Retina (tissue), 1 donor: ENCODE results near the gene BHLHE40.

Source experiments
- DNase-seq: peaks from one replicate; pipeline ENCODE4 v3.0.0-alpha.2; 2016

Gene BHLHE40

GRCh38 chr3:4985330-4986174 lies 6.3 kb downstream of the BHLHE40 start:
- no peak for DNase-seq

DNA sequence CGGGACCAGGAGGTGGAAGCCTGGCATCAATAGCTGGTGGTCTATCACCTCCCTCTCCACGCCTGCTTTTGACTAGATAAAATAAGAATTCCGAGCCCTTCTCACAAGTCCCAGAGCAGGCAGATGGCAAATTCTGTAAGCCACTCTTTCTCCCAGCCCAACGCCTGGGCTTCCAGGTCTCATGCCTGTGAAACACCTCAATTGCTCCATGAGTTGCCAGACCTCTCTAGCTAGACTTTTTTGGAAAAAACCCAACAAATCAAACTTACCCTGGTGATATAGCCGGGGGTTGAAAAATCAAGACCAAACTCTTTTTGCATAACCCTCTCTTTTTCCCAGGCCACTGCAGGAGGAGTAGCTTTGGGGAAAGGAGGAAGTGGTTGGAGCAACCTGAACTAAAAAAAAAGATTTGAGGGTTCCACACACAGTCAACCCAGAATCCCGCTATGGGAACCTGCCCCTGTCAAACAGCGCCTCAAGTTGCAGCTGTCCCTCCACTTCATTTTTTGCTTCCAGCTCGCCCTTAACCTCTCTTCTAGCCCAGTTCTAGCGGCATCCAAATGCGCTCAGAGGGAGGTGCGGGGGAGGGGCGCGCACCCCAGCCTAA lies 7.0 kb downstream of the BHLHE40 start:
- no peak for DNase-seq

GRCh38 chr3:4986782-4987537 lies 7.7 kb downstream of the BHLHE40 start:
- DNase-seq, result peak; percentile 90

DNA sequence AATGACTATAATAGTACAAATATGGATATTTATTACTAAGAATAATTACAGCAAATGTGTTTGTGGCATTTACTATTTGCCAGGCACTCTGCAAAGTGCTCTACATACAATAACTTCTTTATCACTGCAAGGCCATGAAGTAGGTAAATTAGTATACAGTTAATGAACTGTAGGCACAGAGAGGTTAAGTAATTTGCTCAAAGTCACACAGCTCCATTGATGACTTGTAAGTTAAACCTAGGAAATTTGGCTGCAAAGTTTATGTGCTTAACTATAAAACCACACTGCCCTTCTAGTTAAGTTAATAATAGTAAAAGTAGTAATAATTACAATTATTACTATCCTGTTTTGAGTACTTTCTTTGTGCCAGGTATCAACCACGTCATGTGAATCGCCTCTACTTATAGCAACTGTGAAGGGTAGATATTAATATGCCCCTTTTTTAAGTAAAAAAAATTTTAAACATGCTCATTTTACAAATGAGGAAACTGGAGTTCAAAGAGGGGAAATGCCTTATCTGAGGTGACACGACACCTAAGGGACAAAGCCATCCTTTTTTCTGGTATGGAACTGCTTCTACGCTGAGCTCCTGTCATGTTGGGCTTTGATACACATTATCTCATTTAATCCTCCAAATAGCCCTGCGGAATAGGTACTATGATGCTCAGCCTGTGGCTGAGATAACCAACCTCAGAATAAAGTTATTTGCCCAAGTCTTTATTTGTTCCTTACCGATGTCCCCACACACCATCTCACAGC lies 8.5 kb downstream of the BHLHE40 start:
- no peak for DNase-seq

GRCh38 chr3:4988983-4989834 lies 10.0 kb downstream of the BHLHE40 start:
- DNase-seq, result no peak

DNA sequence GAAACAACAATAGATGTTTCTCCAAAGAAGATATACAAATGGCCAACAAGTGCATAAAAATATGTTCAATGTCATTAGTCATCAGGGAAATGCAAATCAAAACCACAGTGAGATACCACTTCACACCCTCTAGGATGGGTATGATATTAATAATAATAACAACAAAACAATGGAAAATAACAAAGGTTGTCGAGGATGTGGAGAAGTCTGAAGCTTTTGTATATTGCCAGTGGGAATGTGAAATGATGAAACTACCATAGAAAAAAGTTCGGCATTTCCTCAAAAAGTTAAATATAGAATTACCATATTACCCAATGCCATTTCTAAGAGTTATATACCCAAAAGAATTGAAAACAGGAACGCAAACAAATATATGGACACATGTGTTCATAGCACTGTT lies 10.8 kb downstream of the BHLHE40 start:
- no peak for DNase-seq

- DNase-seq, result no peak
These were observed 12.9 kb downstream of the BHLHE40 start for GRCh38 chr3:4992118-4992517.

- DNase-seq, result no peak
These were observed 14.3 kb downstream of the BHLHE40 start for GRCh38 chr3:4993276-4994143.

DNA sequence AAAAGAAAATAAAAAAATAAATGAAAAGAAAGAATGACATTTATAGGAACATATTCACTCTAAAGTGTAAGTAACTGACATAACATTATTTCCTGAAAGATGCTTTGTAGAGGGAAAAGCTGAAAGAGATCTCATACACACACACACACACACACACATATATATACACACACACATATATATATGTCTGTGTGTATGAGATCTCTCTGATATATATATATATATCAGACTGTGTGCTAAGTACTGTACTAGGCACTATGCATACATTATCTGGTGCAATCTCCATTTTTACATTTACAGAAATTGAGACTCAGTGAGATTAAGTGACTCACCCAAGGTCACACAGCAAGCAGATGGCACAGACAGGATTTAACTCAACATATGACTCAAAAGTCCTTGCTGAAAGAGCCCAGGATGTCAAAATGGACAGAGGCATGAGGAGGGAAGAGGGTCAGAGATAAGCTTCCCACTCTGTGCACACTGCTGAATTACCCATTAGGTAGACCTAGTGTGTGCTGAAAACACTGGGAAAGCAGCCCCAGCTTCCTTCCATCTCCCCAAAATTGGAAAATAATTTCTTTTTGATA lies 15.0 kb downstream of the BHLHE40 start:
- no peak for DNase-seq

DNA sequence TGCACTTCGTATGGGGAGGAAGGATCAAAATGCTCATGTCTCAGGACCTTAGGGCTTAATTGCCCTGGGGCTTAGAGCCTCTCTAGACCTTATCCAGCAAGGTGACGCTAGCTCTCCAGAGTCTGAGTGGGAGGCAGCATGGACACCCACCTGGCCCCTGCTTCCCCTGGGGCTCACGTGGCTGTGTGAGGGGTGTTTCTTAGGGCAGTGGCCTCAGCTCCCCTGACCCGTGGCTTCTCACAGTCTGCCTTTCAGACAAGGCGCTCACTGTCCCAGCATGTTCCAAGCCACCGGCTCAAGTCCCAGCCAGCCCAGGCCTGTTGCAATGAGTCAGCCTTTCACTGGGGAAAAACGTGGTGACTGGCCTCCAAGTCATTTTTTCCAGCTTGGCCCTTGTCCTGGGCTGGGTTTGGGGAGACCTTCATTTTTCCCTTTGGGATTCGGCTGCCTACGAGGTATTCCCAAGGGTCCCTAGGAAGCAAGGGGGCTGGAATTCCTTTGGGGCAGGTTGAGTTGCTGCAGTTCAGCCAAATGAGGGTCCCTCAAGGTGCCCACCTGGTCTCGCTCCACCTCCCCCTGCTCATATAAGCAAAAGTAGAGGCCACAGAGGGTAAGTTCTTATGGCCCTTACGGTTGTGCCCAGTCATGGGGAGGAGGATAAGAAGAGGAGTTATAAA lies 15.7 kb downstream of the BHLHE40 start:
- DNase-seq, result no peak

GRCh38 chr3:4995500-4996053 lies 16.3 kb downstream of the BHLHE40 start:
- DNase-seq, result no peak

- DNase-seq, result no peak
These were observed 17.1 kb downstream of the BHLHE40 start for GRCh38 chr3:4996223-4996765.

DNA sequence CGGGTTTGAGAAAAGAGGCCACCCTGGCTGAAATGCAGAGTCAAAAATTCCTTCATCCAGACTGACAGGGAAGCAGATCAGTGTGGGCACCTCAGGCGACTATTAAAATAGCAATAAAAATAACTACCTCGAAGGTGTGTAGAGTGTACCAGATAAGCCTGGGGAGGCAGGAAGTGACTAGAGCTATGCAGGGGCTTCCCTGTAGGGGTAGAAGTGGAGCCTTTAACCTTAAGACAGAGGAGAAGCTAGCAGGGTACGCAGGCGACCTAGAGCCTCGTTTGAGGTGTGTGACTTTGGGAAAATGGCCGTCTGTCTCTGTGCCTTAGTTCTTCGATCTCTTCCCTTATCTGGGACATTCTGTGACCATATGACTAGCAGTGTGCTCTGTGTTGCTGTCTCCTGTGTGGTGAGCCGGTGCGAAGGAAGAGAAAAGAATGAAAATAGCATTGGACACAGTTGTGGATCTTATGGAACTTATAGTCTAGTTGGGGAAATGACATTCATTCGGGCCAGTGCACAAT lies 17.6 kb downstream of the BHLHE40 start:
- no peak for DNase-seq

- DNase-seq, result no peak
These were observed 18.7 kb downstream of the BHLHE40 start for GRCh38 chr3:4997946-4998345.

GRCh38 chr3:4999531-5000184 lies 20.4 kb downstream of the BHLHE40 start:
- DNase-seq, result no peak

- DNase-seq, result no peak
These were observed 21.9 kb downstream of the BHLHE40 start for GRCh38 chr3:5001135-5001534.

DNA sequence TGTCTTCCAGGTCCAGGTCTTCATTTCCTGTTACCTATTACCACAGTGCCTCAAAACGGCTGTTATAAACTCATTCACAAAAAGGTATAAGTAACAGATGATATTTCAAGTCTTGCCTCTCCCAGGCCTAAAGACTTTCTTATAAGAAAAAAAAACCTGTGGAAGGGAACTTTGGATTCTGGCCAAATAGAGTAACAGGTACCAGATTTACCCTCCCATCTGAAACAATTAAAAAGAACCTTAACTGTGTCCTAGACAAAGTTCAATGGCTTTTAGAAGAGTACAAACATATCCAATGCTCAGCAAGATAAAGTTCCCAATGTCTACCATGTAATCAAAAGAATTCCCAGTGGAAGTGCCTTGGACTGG lies 22.6 kb downstream of the BHLHE40 start:
- DNase-seq, result no peak

- DNase-seq, result no peak
These were observed 23.1 kb downstream of the BHLHE40 start for GRCh38 chr3:5002174-5002870.
